SK-N-SH (cell line): ENCODE data around the gene KDM2A. TPM values are rescaled to one million over a fixed set of nuclear protein-coding genes. Genes with fewer than 3 reads are reported as not detected.
A peak's percentile ranks its signal among the peaks of the same experiment; 100 is the strongest.

Source experiments
- CTCF ChIA-PET: fragments of 300-600, 350-600 bp; formaldehyde crosslinking; extraction: SDS; loops from one replicate; lab custom pipeline; 2021; lab: Yijun Ruan, JAX
- POLR2A ChIA-PET: fragments of 350-600 bp; sonication (Branson Sonifier 250); formaldehyde crosslinking; extraction: SDS; loops from one replicate; lab custom pipeline; 2020; ENCODE audit warnings: antibody characterized with exemption, inconsistent platforms; lab: Yijun Ruan, JAX
- DNase-seq: peaks from one replicate; pipeline ENCODE4 v3.0.0; 2012
- H2AFZ ChIP-seq: fragments of 200-600 bp; sonication (generic); 2 replicates; pipeline ENCODE4 v1.8.1; 2016; ENCODE audit warnings: antibody characterized with exemption, mild to moderate bottlenecking, low read depth
- H3F3A ChIP-seq: fragments of 200-600 bp; sonication (generic); replicated peaks from 2 replicates; pipeline ENCODE3; 2016; ENCODE audit warnings: antibody characterized with exemption, mild to moderate bottlenecking; ENCODE audit not compliant: insufficient read depth
- H3K27ac ChIP-seq, 2 experiments: fragments of 200-500 bp in 1 of 2; fragments of 200-600 bp in 1 of 2; sonication (Bioruptor generic) in 1 of 2; sonication (generic), shearing (Covaris generic) in 1 of 2; 2 replicates each; pipeline versions ENCODE4 v1.5.1 to v1.6.1; 2014 to 2016; ENCODE audit warnings: low read depth in 2 of 2, inconsistent platforms in 1 of 2, low read length in 1 of 2, mild to moderate bottlenecking in 1 of 2, mixed read lengths in 1 of 2
- H3K27me3 ChIP-seq: fragments of 200-600 bp; sonication (generic), shearing (Covaris generic); 2 replicates; pipeline ENCODE4 v1.6.1; 2016; ENCODE audit warnings: mixed run types; ENCODE audit not compliant: insufficient read depth
- H3K36me3 ChIP-seq, 2 experiments: fragments of 200-500 bp in 1 of 2; fragments of 200-600 bp in 1 of 2; sonication (Bioruptor generic) in 1 of 2; sonication (generic) in 1 of 2; replicated peaks in 1 of 2; 2 replicates each; pipeline versions ENCODE3 to v1.5.1; 2014 to 2016; ENCODE audit warnings: low read length in 1 of 2, mild to moderate bottlenecking in 1 of 2; ENCODE audit not compliant: insufficient read depth in 2 of 2, control insufficient read depth in 1 of 2
- H3K4me1 ChIP-seq, 2 experiments: fragments of 200-500 bp in 1 of 2; fragments of 200-600 bp in 1 of 2; sonication (Bioruptor generic) in 1 of 2; sonication (generic), shearing (Covaris generic) in 1 of 2; 2 replicates each; pipeline versions ENCODE4 v1.5.1 to v1.6.1; 2014 to 2016; ENCODE audit warnings: low read depth in 1 of 2, low read length in 1 of 2, mixed run types in 1 of 2; ENCODE audit not compliant: insufficient read depth in 2 of 2, control insufficient read depth in 1 of 2
- H3K4me2 ChIP-seq: fragments of 200-600 bp; sonication (generic), shearing (Covaris generic); 2 replicates; pipeline ENCODE4 v1.6.1; 2017; ENCODE audit warnings: mixed run types
- H3K4me3 ChIP-seq, 2 experiments: fragments of 200-500 bp in 1 of 2; fragments of 200-600 bp in 1 of 2; sonication (Bioruptor generic) in 1 of 2; sonication (generic), shearing (Covaris generic) in 1 of 2; 2 replicates each; pipeline versions ENCODE4 v1.5.1 to v1.8.1; 2014 to 2016; ENCODE audit warnings: low read depth in 2 of 2, inconsistent platforms in 1 of 2, low read length in 1 of 2, mild to moderate bottlenecking in 1 of 2, mixed read lengths in 1 of 2, moderate library complexity in 1 of 2
- H3K79me2 ChIP-seq: fragments of 200-600 bp; sonication (generic); 2 replicates; pipeline ENCODE4 v1.8.1; 2017; ENCODE audit warnings: mild to moderate bottlenecking; ENCODE audit not compliant: insufficient read depth
- H3K9ac ChIP-seq: fragments of 200-600 bp; sonication (generic); 2 replicates; pipeline ENCODE4 v1.6.1; 2017; ENCODE audit warnings: mixed run types
- H3K9me2 ChIP-seq: fragments of 200-600 bp; sonication (generic); 2 replicates; pipeline ENCODE4 v1.6.1; 2017; ENCODE audit warnings: mixed run types
- H3K9me3 ChIP-seq: fragments of 200-600 bp; sonication (generic); 2 replicates; pipeline ENCODE4 v1.6.1; 2017; ENCODE audit warnings: mixed run types, mild to moderate bottlenecking, moderate library complexity
- H4K20me1 ChIP-seq: fragments of 200-600 bp; sonication (generic); 2 replicates; pipeline ENCODE4 v1.6.1; 2017; ENCODE audit warnings: mild to moderate bottlenecking, mixed run types; ENCODE audit not compliant: insufficient read depth
- CTCF ChIP-seq: fragments of 200-600 bp; sonication (generic); IDR thresholded peaks from 2 replicates; pipeline ENCODE4 v1.6.1; 2017; ENCODE audit warnings: antibody characterized with exemption, mild to moderate bottlenecking, moderate library complexity
- ELF1 ChIP-seq: IDR thresholded peaks from 2 replicates; pipeline ENCODE4 v1.4.0; 2012
- EP300 ChIP-seq, 2 experiments: IDR thresholded peaks; 2 replicates each; pipeline versions ENCODE4 v1.4.0 to v1.6.1; 2012; ENCODE audit warnings: borderline replicate concordance in 1 of 2, low read depth in 1 of 2, low read length in 1 of 2
- FOSL2 ChIP-seq: IDR thresholded peaks from 2 replicates; pipeline ENCODE4 v1.4.0; 2012; ENCODE audit warnings: low read depth, mild to moderate bottlenecking, moderate library complexity, borderline replicate concordance
- FOXJ3 ChIP-seq: sonication (generic); formaldehyde crosslinking; IDR thresholded peaks from 2 replicates; pipeline ENCODE4 v1.5.1; 2020; ENCODE audit warnings: mild to moderate bottlenecking, missing genetic modification reagents
- GATA2 ChIP-seq: sonication (generic); formaldehyde crosslinking; IDR thresholded peaks from 2 replicates; pipeline ENCODE4 v1.5.0; 2020; ENCODE audit warnings: mild to moderate bottlenecking, missing genetic modification reagents
- IRF3 ChIP-seq: fragments of 150-350 bp; IDR thresholded peaks from 2 replicates; pipeline ENCODE4 v1.6.1; 2016; ENCODE audit warnings: mild to moderate bottlenecking, low read depth, low read length
- JUND ChIP-seq: IDR thresholded peaks from 2 replicates; pipeline ENCODE4 v1.4.0; 2012
- MEF2A ChIP-seq: IDR thresholded peaks from 2 replicates; pipeline ENCODE4 v1.4.0; 2012; ENCODE audit warnings: low read depth, borderline replicate concordance
- NFIC ChIP-seq: IDR thresholded peaks from 2 replicates; pipeline ENCODE4 v1.4.0; 2012; ENCODE audit warnings: borderline replicate concordance
- PBX3 ChIP-seq: IDR thresholded peaks from 2 replicates; pipeline ENCODE4; 2012
- RAD21 ChIP-seq: IDR thresholded peaks from 2 replicates; pipeline ENCODE4 v1.6.1; 2012; ENCODE audit warnings: mild to moderate bottlenecking, low read length
- REST ChIP-seq: IDR thresholded peaks from 2 replicates; pipeline ENCODE4 v1.6.1; 2012; ENCODE audit warnings: mild to moderate bottlenecking, low read depth, low read length, moderate library complexity
- RFX5 ChIP-seq: IDR thresholded peaks from 2 replicates; pipeline ENCODE4 v1.6.1; 2012; ENCODE audit warnings: mild to moderate bottlenecking, improper control_type of control experiment, low read length
- SIN3A ChIP-seq: IDR thresholded peaks from 2 replicates; pipeline ENCODE4 v1.6.1; 2012; ENCODE audit warnings: low read depth, mild to moderate bottlenecking, low read length, moderate library complexity, borderline replicate concordance
- SMC3 ChIP-seq: IDR thresholded peaks from 2 replicates; pipeline ENCODE4 v1.6.1; 2012; ENCODE audit warnings: low read depth, low read length, improper control_type of control experiment
- TCF12 ChIP-seq: IDR thresholded peaks from 2 replicates; pipeline ENCODE4 v1.4.0; 2012
- ZBTB33 ChIP-seq: IDR thresholded peaks from 2 replicates; pipeline ENCODE4 v1.4.0; 2012; ENCODE audit warnings: low read depth, borderline replicate concordance
- WGBS: methylation state at CpG from one replicate; pipeline ENCODE4 v1.1.6; 2017; ENCODE audit warnings: low lambda C conversion rate; 5-methylcytosine and 5-hydroxymethylcytosine counted together
- polyA plus RNA-seq, 3 experiments: library from polyadenylated mRNA; depleted of rRNA; stranded (reverse); fragments of >200 nt; gene quantifications; 2 replicates each; pipeline ENCODE4 v1.2.3, GENCODE V29; 2012

The KDM2A gene
- polyA plus RNA-seq, 1 of the 3 experiments (the other 2 are of a cell fraction): 28.4 TPM

GRCh38 chr11:67167091-67167490 is 48.0 kb downstream of the KDM2A start (continued):
- TF ChIP-seq PBX3 (no peak), JUND (no peak), RFX5 (no peak), FOSL2 (no peak), RAD21 (no peak), ELF1 (no peak), SMC3 (no peak), GATA2 (no peak), TCF12 (no peak), FOXJ3 (CRISPR knock-in tag) (no peak)

- Histone ChIP-seq H3K36me3 (peaks cover 0 to 6% of the 10 kb centered on the region in 2 experiments), H4K20me1 (peaks cover 22% of the 10 kb centered on the region; the same call in 1 of the 2 replicates), H3K9me3 (no peaks in the 10 kb centered on the region), H3F3A (peaks cover 24% of the 10 kb centered on the region), H3K9ac (no peak overlapping the region), H3K9me2 (no peaks in the 10 kb centered on the region), H3K27me3 (no peaks in the 10 kb centered on the region), H3K4me2 (peak overlapping the region; percentile 48; the same call in 1 of the 2 replicates), H2AFZ (no peak overlapping the region), H3K27ac (peak overlapping the region; percentile 29 to 79; a peak in 3 of 4 replicates), H3K79me2 (peaks cover 89% of the 10 kb centered on the region), H3K4me3 (no peak overlapping the region), H3K4me1 (peaks cover 0 to 15% of the 10 kb centered on the region in 2 experiments; a peak in 2 of 4 replicates)
- WGBS: 14% methylated on average over 1 of the region's 1 CpG
- CTCF ChIA-PET: interaction anchor here (0.6 to 2.7 kb wide), 26 partner anchors 10 to 1649 kb away, joined by 3 to 19 read pairs (median 4); partner anchors contain the start of genes KDM2A and RAD9A
- no peak for DNase-seq
- no peak for TF ChIP-seq CTCF
- no peak for TF ChIP-seq ZBTB33
- peak in 1 of 2 experiments; percentile 52; a peak in 1 of 4 replicates for TF ChIP-seq EP300 (IDR thresholded peaks at IDR 0.05; ENCODE audit: borderline replicate concordance in 1 of 2, low read depth in 1 of 2, low read length in 1 of 2)
- TF ChIP-seq IRF3: no peak
- TF ChIP-seq PBX3: peak; percentile 76
- TF ChIP-seq RFX5: no peak
- TF ChIP-seq REST: no peak
- peak; percentile 52 for TF ChIP-seq JUND
- peak; percentile 87 for TF ChIP-seq TCF12
- TF ChIP-seq FOSL2: 0 out of 2 replicates have a peak, but pooled peaks have one; percentile 26
- TF ChIP-seq MEF2A: no peak
- TF ChIP-seq NFIC: peak; percentile 10; the same call in 1 of the 2 replicates
- no peak for TF ChIP-seq SIN3A
- no peak for TF ChIP-seq FOXJ3 (CRISPR knock-in tag)
- POLR2A ChIA-PET: no interaction called here
These were observed 48.7 kb downstream of the KDM2A start for GRCh38 chr11:67167719-67168118.
